ENCODE data around the gene PIK3AP1.

PIK3AP1 gene

GRCh38 chr10:96671211-96671890 lies 49.0 kb downstream of the PIK3AP1 start:
- ATAC-seq = no peak

- ATAC-seq = no peak
Observed at GRCh38 chr10:96670786-96671185, 49.5 kb downstream of the PIK3AP1 start.

GRCh38 chr10:96667401-96667800 lies 52.9 kb downstream of the PIK3AP1 start:
- ATAC-seq = no peak

GRCh38 chr10:96666741-96667140 lies 53.6 kb downstream of the PIK3AP1 start:
- peak in 1 of 2 donors; percentile 17 for ATAC-seq

- ATAC-seq = no peak
Observed at GRCh38 chr10:96665306-96665705, 55.0 kb downstream of the PIK3AP1 start.

GRCh38 chr10:96664563-96664962 lies 55.8 kb downstream of the PIK3AP1 start:
- no peak for ATAC-seq

- no peak for ATAC-seq
Observed at GRCh38 chr10:96663797-96664196, 56.5 kb downstream of the PIK3AP1 start.

- no peak for ATAC-seq
Observed at GRCh38 chr10:96661632-96662031, 58.7 kb downstream of the PIK3AP1 start.

GRCh38 chr10:96660297-96660696 lies 60.0 kb downstream of the PIK3AP1 start:
- ATAC-seq = no peak

GRCh38 chr10:96658844-96659243 lies 61.5 kb downstream of the PIK3AP1 start:
- no peak for ATAC-seq

- no peak for ATAC-seq
Observed at GRCh38 chr10:96657385-96657784, 62.9 kb downstream of the PIK3AP1 start.

- no peak for ATAC-seq
Observed at GRCh38 chr10:96656839-96657238, 63.5 kb downstream of the PIK3AP1 start.

GRCh38 chr10:96656198-96656577 lies 64.1 kb downstream of the PIK3AP1 start:
- no peak for ATAC-seq

- ATAC-seq = no peak
Observed at GRCh38 chr10:96655461-96656197, 64.7 kb downstream of the PIK3AP1 start.

GRCh38 chr10:96651998-96652431 lies 68.3 kb downstream of the PIK3AP1 start:
- ATAC-seq = peak in 1 of 2 donors; percentile 66

- no peak for ATAC-seq
Observed at GRCh38 chr10:96650958-96651357, 69.4 kb downstream of the PIK3AP1 start.

GRCh38 chr10:96648297-96648696 lies 72.0 kb downstream of the PIK3AP1 start:
- ATAC-seq = no peak

GRCh38 chr10:96647466-96647865 lies 72.8 kb downstream of the PIK3AP1 start:
- peak in 1 of 2 donors; percentile 65 for ATAC-seq

- ATAC-seq = no peak
Observed at GRCh38 chr10:96646751-96647166, 73.6 kb downstream of the PIK3AP1 start.

- ATAC-seq = no peak
Observed at GRCh38 chr10:96646301-96646700, 74.0 kb downstream of the PIK3AP1 start.

GRCh38 chr10:96645191-96645721 lies 75.1 kb downstream of the PIK3AP1 start:
- ATAC-seq = no peak

- ATAC-seq = no peak
Observed at GRCh38 chr10:96643920-96644319, 76.4 kb downstream of the PIK3AP1 start.

GRCh38 chr10:96642973-96643372 lies 77.3 kb downstream of the PIK3AP1 start:
- no peak for ATAC-seq

GRCh38 chr10:96642530-96642929 lies 77.8 kb downstream of the PIK3AP1 start:
- no peak for ATAC-seq
